Activated naive CD8-positive, alpha-beta T cell treated with anti-CD3 and anti-CD28 coated beads, Interleukin-2, amount 10 ng/mL, durations not matched to agents 7 days and 5 days (primary cell): ENCODE results near the gene HCST. TPM values are rescaled to one million over a fixed set of nuclear protein-coding genes. Genes with fewer than 3 reads are reported as not detected.

Source experiments
- ATAC-seq: fragments of 150-1000 bp; cut with Tn5 transposase; one replicate; pipeline ENCODE4 v1.10.0; 2021; ENCODE audit warnings: low read depth, moderate library complexity
- POLR2A ChIA-PET: fragments of 350-600 bp; sonication (Branson Sonifier 250); formaldehyde crosslinking; loops from one replicate; lab custom pipeline; 2021; ENCODE audit warnings: antibody characterized with exemption; lab: Charles Lee
- DNase-seq: peaks from one replicate; pipeline ENCODE4 v3.0.0; 2021
- H3K27ac Mint-ChIP-seq: one replicate; pipeline ENCODE4 v1.8.0; 2022; ENCODE audit warnings: mild to moderate bottlenecking, mixed read lengths
- H3K27me3 Mint-ChIP-seq: one replicate; pipeline ENCODE4 v1.8.0; 2022; ENCODE audit warnings: mild to moderate bottlenecking, moderate library complexity, mixed read lengths
- H3K36me3 Mint-ChIP-seq: one replicate; pipeline ENCODE4 v1.8.0; 2021; ENCODE audit warnings: mild to moderate bottlenecking, mixed read lengths
- H3K4me1 Mint-ChIP-seq: one replicate; pipeline ENCODE4 v1.8.0; 2021; ENCODE audit warnings: mixed read lengths
- H3K4me3 Mint-ChIP-seq: one replicate; pipeline ENCODE4 v1.8.0; 2022; ENCODE audit warnings: mild to moderate bottlenecking, moderate library complexity, mixed read lengths
- H3K9me3 Mint-ChIP-seq: one replicate; pipeline ENCODE4 v1.8.0; 2021; ENCODE audit warnings: mixed read lengths
- total RNA-seq, 2 experiments: library from RNA; stranded (reverse); gene quantifications; one replicate each; pipeline ENCODE4 v1.2.3, GENCODE V29; 2021

HCST gene
- total RNA-seq, 2 experiments from 2014 or later: 186 to 190 TPM

DNA sequence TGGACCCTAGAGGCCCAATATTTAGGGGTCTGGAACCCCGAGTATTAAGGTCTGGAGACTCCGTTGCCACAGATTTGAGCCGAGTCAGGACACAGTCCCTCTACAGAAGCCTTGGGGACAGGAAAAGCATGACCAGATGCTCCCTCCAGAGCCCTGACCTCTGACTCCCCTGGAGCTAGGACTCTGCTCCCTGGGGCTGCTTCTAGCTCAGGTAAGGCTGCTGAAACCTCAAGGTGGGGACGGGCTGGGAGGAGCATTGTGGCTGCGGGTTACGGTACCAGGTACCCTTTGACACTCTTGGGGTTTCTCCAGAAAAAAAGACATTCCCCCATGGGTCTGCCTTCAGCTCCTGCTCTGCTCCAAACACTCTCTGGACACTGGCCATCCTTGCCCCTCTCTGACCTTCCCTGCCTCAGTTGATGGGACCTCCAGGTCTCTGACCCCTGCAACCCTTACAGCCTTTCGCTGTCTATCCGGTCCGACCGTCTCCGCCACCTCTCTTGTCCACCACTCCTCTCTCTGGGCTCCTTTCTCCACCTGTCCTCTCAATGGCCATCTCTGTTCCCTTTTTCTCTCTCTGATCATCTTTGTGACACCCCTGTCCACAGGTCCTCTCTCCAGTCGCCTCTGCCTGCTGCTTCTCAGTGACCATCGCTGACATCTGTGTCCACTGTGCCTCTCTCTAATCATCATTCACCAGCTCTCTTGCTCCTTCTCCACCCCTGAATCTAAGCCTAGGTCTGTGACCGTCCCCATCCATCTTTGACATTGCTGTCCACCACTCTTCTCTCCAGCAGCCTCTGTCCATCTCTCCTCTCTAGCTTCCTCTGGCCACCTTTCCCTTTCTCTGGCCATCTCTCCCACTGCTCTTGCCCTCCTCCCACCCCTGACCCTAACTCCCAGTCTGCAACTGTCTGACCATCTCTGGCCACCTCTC is 35.3 kb downstream of the HCST start:
- ATAC-seq (no peak), DNase-seq (no peak)
- H3K9me3 Mint-ChIP-seq: no peaks in the 10 kb centered on the region
- H3K27me3 Mint-ChIP-seq: no peaks in the 10 kb centered on the region
- POLR2A ChIA-PET: interaction anchor here (1.2 kb wide), 1 partner anchor 21 kb away, joined by 3 read pairs; no protein-coding TSS in a partner anchor
- H3K4me1 Mint-ChIP-seq: peaks cover 21% of the 10 kb centered on the region
- no peaks in the 10 kb centered on the region for H3K36me3 Mint-ChIP-seq
- H3K4me3 Mint-ChIP-seq: peak overlapping the region; percentile 78
- H3K27ac Mint-ChIP-seq: peak overlapping the region; percentile 37

- no peaks in the 10 kb centered on the region for H3K36me3 Mint-ChIP-seq
- ATAC-seq: no peak
- H3K27me3 Mint-ChIP-seq: no peaks in the 10 kb centered on the region
- H3K9me3 Mint-ChIP-seq: no peaks in the 10 kb centered on the region
- peak overlapping the region; percentile 37 for H3K27ac Mint-ChIP-seq
- H3K4me1 Mint-ChIP-seq: peaks cover 22% of the 10 kb centered on the region
- POLR2A ChIA-PET: no interaction called here
- peak overlapping the region; percentile 78 for H3K4me3 Mint-ChIP-seq
- DNase-seq: no peak
Measured at GRCh38 chr19:35938282-35939224, 36.2 kb downstream of the HCST start.

- H3K27ac Mint-ChIP-seq: no peak overlapping the region
- POLR2A ChIA-PET: interaction anchor here (0.6 kb wide), 1 partner anchor 34 kb away, joined by 3 read pairs; no protein-coding TSS in a partner anchor
- H3K4me3 Mint-ChIP-seq: no peak overlapping the region
- H3K27me3 Mint-ChIP-seq: no peaks in the 10 kb centered on the region
- H3K9me3 Mint-ChIP-seq: no peaks in the 10 kb centered on the region
- H3K4me1 Mint-ChIP-seq: peaks cover 22% of the 10 kb centered on the region
- H3K36me3 Mint-ChIP-seq: no peaks in the 10 kb centered on the region
- DNase-seq (no peak), ATAC-seq (no peak)
Measured at GRCh38 chr19:35939307-35940077, 37.2 kb downstream of the HCST start.

GRCh38 chr19:35940078-35940775 is 37.9 kb downstream of the HCST start:
- Mint-ChIP-seq H3K4me1 (peaks cover 22% of the 10 kb centered on the region), H3K4me3 (no peak overlapping the region), H3K27me3 (no peaks in the 10 kb centered on the region), H3K36me3 (no peaks in the 10 kb centered on the region), H3K9me3 (no peaks in the 10 kb centered on the region), H3K27ac (no peak overlapping the region)
- no peak for DNase-seq
- POLR2A ChIA-PET: interaction anchor here (0.6 kb wide), 1 partner anchor 35 kb away, joined by 3 read pairs; no protein-coding TSS in a partner anchor
- no peak for ATAC-seq

DNA sequence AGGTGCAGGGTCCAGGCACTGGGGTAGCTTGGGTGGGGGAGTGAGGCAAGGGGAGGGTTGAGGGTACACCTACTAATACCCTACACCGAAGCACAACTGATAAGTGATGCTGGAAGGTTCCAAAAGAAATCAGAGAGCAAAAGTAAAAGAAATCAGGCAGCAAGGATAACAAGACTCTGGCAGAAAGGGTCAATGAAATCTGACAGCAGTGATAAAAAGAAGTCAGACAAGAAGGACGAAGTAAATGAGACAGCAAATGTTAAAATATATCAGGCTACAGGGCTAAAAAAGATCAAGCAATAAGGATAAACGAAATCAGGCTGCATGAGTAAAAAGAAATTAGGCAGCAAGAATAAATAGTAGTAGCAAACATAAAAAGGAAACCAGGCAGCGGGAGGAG is 38.5 kb downstream of the HCST start:
- no peak overlapping the region for H3K4me3 Mint-ChIP-seq
- POLR2A ChIA-PET: no interaction called here
- no peak overlapping the region for H3K27ac Mint-ChIP-seq
- H3K27me3 Mint-ChIP-seq: no peaks in the 10 kb centered on the region
- peaks cover 22% of the 10 kb centered on the region for H3K4me1 Mint-ChIP-seq
- H3K9me3 Mint-ChIP-seq: no peaks in the 10 kb centered on the region
- no peak for ATAC-seq
- no peaks in the 10 kb centered on the region for H3K36me3 Mint-ChIP-seq
- no peak for DNase-seq

DNA sequence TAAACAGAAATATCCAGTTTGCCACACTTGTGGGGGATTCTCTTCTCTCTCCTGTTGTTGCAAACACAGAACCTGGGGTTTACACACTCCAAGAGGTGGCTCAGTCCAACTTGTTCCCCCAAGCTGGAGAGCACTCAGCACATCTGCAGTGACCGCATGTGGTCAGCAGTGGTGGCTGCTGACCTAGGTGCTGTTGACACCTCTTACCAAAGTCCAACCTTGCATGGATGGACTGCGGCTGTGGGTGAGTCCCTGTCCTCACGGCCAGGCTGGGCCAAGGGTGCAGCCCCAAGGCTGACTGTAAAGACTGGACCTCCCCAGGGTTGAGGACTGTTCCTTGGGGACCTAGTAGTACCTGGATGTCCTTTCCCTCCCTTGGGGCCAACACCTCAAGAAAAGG is 39.9 kb downstream of the HCST start:
- Mint-ChIP-seq H3K9me3 (no peaks in the 10 kb centered on the region), H3K4me3 (no peak overlapping the region), H3K27me3 (no peaks in the 10 kb centered on the region), H3K27ac (no peak overlapping the region), H3K4me1 (peaks cover 17% of the 10 kb centered on the region), H3K36me3 (no peaks in the 10 kb centered on the region)
- no peak for ATAC-seq
- POLR2A ChIA-PET: no interaction called here
- DNase-seq: no peak

GRCh38 chr19:35943321-35944301 is 41.3 kb downstream of the HCST start:
- H3K9me3 Mint-ChIP-seq: no peaks in the 10 kb centered on the region
- no peaks in the 10 kb centered on the region for H3K27me3 Mint-ChIP-seq
- no peaks in the 10 kb centered on the region for H3K36me3 Mint-ChIP-seq
- peaks cover 6% of the 10 kb centered on the region for H3K4me1 Mint-ChIP-seq
- POLR2A ChIA-PET: no interaction called here
- no peak overlapping the region for H3K27ac Mint-ChIP-seq
- ATAC-seq (no peak), DNase-seq (no peak)
- no peak overlapping the region for H3K4me3 Mint-ChIP-seq

DNA sequence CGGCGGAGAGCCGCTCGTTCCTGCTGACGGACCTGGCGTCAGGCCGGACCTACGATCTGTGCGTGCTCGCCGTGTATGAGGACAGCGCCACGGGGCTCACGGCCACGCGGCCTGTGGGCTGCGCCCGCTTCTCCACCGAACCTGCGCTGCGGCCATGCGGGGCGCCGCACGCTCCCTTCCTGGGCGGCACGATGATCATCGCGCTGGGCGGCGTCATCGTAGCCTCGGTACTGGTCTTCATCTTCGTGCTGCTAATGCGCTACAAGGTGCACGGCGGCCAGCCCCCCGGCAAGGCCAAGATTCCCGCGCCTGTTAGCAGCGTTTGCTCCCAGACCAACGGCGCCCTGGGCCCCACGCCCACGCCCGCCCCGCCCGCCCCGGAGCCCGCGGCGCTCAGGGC is 42.2 kb downstream of the HCST start:
- Mint-ChIP-seq H3K27ac (no peak overlapping the region), H3K4me1 (peaks cover 3% of the 10 kb centered on the region), H3K27me3 (no peaks in the 10 kb centered on the region), H3K9me3 (no peaks in the 10 kb centered on the region), H3K4me3 (no peak overlapping the region), H3K36me3 (no peaks in the 10 kb centered on the region)
- POLR2A ChIA-PET: interaction anchor here (0.6 kb wide), 2 partner anchors 91 to 135 kb away, joined by 4 to 5 read pairs; no protein-coding TSS in a partner anchor
- ATAC-seq (no peak), DNase-seq (no peak)

DNA sequence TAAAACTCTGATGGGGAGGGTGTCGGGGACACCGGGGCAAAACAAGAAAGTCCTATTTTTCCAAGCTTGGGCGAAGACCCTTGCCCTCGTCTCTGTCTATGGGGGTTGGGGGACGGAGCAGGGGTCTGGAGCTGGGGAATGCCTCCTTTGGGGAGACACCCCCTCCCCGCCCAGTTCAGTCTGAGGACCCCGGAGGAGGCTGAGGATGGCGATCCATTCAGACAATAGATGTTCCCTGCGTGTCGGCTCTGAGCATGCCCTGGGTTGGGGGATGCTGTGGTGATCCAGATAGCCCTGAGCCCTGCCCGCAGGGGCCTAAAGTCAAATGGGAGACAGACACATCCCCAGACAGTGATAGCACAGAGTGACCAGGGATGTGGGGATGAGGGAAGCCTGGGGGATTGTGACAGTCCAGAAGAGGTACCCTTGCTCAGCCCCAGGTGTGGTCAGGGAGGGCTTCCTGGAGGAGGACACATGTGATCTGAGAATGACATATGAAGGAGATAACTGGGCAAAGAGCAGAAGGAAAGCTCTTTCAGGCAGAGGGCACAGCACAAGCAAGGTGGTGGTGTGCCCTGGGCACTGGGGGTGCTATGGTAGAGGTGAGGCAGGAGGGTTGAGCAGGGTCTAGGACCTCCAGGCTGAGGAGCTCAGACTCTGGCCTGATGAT is 42.9 kb downstream of the HCST start:
- DNase-seq (no peak), ATAC-seq (no peak)
- Mint-ChIP-seq H3K36me3 (no peaks in the 10 kb centered on the region), H3K27ac (no peak overlapping the region), H3K4me3 (no peak overlapping the region), H3K4me1 (peaks cover 5% of the 10 kb centered on the region), H3K27me3 (no peaks in the 10 kb centered on the region), H3K9me3 (no peaks in the 10 kb centered on the region)
- POLR2A ChIA-PET: interaction anchor here (0.6 to 1.2 kb wide), 2 partner anchors 8 to 92 kb away, joined by 4 to 5 read pairs; no protein-coding TSS in a partner anchor

DNA sequence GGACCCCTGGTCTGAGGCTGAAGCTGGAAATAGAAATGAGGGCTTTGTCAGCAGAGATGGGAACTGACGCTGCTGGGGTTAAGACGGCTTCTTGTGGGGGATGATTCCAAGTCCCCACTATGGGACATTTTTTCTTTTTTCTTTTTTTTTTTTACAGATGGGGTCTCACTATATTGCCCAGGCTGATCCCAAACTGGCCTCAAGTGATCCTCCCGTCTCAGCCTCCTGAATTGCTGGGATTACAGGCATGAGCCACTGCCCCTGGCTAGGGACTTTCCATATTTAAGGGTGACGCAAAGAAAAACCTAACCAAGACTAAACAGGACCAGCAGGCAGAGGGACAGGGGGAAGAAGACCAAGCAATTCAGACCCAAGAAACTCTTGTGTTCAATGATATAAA is 43.9 kb downstream of the HCST start:
- no peaks in the 10 kb centered on the region for H3K9me3 Mint-ChIP-seq
- peaks cover 5% of the 10 kb centered on the region for H3K4me1 Mint-ChIP-seq
- H3K36me3 Mint-ChIP-seq: no peaks in the 10 kb centered on the region
- no peak overlapping the region for H3K27ac Mint-ChIP-seq
- no peaks in the 10 kb centered on the region for H3K27me3 Mint-ChIP-seq
- DNase-seq (no peak), ATAC-seq (no peak)
- POLR2A ChIA-PET: interaction anchor here (1.2 kb wide), 1 partner anchor 7 kb away, joined by 4 read pairs; no protein-coding TSS in a partner anchor
- H3K4me3 Mint-ChIP-seq: no peak overlapping the region

GRCh38 chr19:35949131-35949530 is 46.8 kb downstream of the HCST start:
- peak overlapping the region; percentile 26 for H3K27ac Mint-ChIP-seq
- H3K4me1 Mint-ChIP-seq: peaks cover 21% of the 10 kb centered on the region
- H3K9me3 Mint-ChIP-seq: no peaks in the 10 kb centered on the region
- POLR2A ChIA-PET: interaction anchor here (0.7 kb wide), 1 partner anchor 42 kb away, joined by 3 read pairs; no protein-coding TSS in a partner anchor
- H3K27me3 Mint-ChIP-seq: no peaks in the 10 kb centered on the region
- no peak overlapping the region for H3K4me3 Mint-ChIP-seq
- H3K36me3 Mint-ChIP-seq: peaks cover 3% of the 10 kb centered on the region
- DNase-seq: no peak
- ATAC-seq: no peak
